ENCODE data around the gene APOBEC3F.

APOBEC3F gene

GRCh38 chr22:39088685-39089032 lies 48.0 kb downstream of the APOBEC3F start (continued):
- TF ChIP-seq CSRNP3 (CRISPR knock-in tag; IDR thresholded peaks at IDR 0.05) (no peak), RARB (CRISPR knock-in tag; IDR thresholded peaks at IDR 0.05) (no peak), BACH2 (CRISPR knock-in tag; IDR thresholded peaks at IDR 0.05; ENCODE audit: borderline replicate concordance) (no peak), ZNF8 (CRISPR knock-in tag; IDR thresholded peaks at IDR 0.05) (no peak), TOX (CRISPR knock-in tag; IDR thresholded peaks at IDR 0.05; ENCODE audit: borderline replicate concordance) (no peak), SNAI2 (CRISPR knock-in tag; IDR thresholded peaks at IDR 0.05) (no peak)

- no peak for ATAC-seq
- TF ChIP-seq CSDC2 (CRISPR knock-in tag; IDR thresholded peaks at IDR 0.05) (no peak), ZC3H10 (CRISPR knock-in tag; IDR thresholded peaks at IDR 0.05) (no peak), PATZ1 (CRISPR knock-in tag; IDR thresholded peaks at IDR 0.05; ENCODE audit: borderline replicate concordance) (no peak), ARNTL (CRISPR knock-in tag; IDR thresholded peaks at IDR 0.05; ENCODE audit: borderline replicate concordance, low read depth) (no peak), TOX (CRISPR knock-in tag; IDR thresholded peaks at IDR 0.05; ENCODE audit: borderline replicate concordance) (no peak), ZNF8 (CRISPR knock-in tag; IDR thresholded peaks at IDR 0.05) (no peak), PPARA (CRISPR knock-in tag; IDR thresholded peaks at IDR 0.05; ENCODE audit: borderline replicate concordance) (no peak), TSHZ2 (CRISPR knock-in tag; IDR thresholded peaks at IDR 0.05) (no peak), POU6F1 (CRISPR knock-in tag; IDR thresholded peaks at IDR 0.05; ENCODE audit: borderline replicate concordance, low read depth) (no peak), BACH2 (CRISPR knock-in tag; IDR thresholded peaks at IDR 0.05; ENCODE audit: borderline replicate concordance) (no peak), ZFP3 (CRISPR knock-in tag; IDR thresholded peaks at IDR 0.05) (no peak), RARB (CRISPR knock-in tag; IDR thresholded peaks at IDR 0.05) (no peak), ZFP30 (CRISPR knock-in tag; IDR thresholded peaks at IDR 0.05) (no peak), ZNF70 (CRISPR knock-in tag; IDR thresholded peaks at IDR 0.05) (no peak)
Observed at GRCh38 chr22:39089928-39090327, 49.3 kb downstream of the APOBEC3F start.

GRCh38 chr22:39090426-39091064 lies 49.9 kb downstream of the APOBEC3F start:
- ATAC-seq = no peak
- TF ChIP-seq RARB (CRISPR knock-in tag; IDR thresholded peaks at IDR 0.05) (no peak), ARNTL (CRISPR knock-in tag; IDR thresholded peaks at IDR 0.05; ENCODE audit: borderline replicate concordance, low read depth) (no peak), PPARA (CRISPR knock-in tag; IDR thresholded peaks at IDR 0.05; ENCODE audit: borderline replicate concordance) (no peak), POU6F1 (CRISPR knock-in tag; IDR thresholded peaks at IDR 0.05; ENCODE audit: borderline replicate concordance, low read depth) (no peak), TCF4 (CRISPR knock-in tag; IDR thresholded peaks at IDR 0.05; ENCODE audit: borderline replicate concordance) (no peak)

Data from SK-N-SH treated with all-trans-retinoic acid at 6 μM for 48 hours (cell line).